WTC11 (cell line): ENCODE data around the gene CHSY3. TPM values are rescaled to one million over a fixed set of nuclear protein-coding genes. Genes with fewer than 3 reads are reported as not detected.

Experiments
- ATAC-seq: fragments of 200-7000 bp; cut with Tn5 transposase; 2 replicates; pipeline ENCODE4 v1.10.0; 2021; ENCODE audit warnings: mild to moderate bottlenecking, moderate library complexity
- CTCF ChIA-PET: fragments of 300-600 bp; sonication (Branson Sonifier 250); formaldehyde crosslinking; loops from one replicate; lab custom pipeline; 2021; ENCODE audit warnings: antibody characterized with exemption; lab: Charles Lee
- POLR2A ChIA-PET: fragments of 350-600 bp; sonication (Branson Sonifier 250); formaldehyde crosslinking; loops from one replicate; lab custom pipeline; 2021; ENCODE audit warnings: antibody characterized with exemption; lab: Charles Lee
- DNase-seq: peaks from one replicate; pipeline ENCODE4 v3.0.0; 2021; ENCODE audit warnings: low spot score
- H3K27ac Mint-ChIP-seq: 2 replicates; pipeline ENCODE4 v1.8.0; 2021; ENCODE audit warnings: mixed read lengths
- H3K27me3 Mint-ChIP-seq: 2 replicates; pipeline ENCODE4 v1.8.0; 2021; ENCODE audit warnings: low read depth, mild to moderate bottlenecking, moderate library complexity, mixed read lengths
- H3K36me3 Mint-ChIP-seq: 2 replicates; pipeline ENCODE4 v1.8.0; 2021; ENCODE audit warnings: mixed read lengths
- H3K4me1 Mint-ChIP-seq: 2 replicates; pipeline ENCODE4 v1.8.0; 2022; ENCODE audit warnings: mixed read lengths
- H3K4me3 Mint-ChIP-seq: 2 replicates; pipeline ENCODE4 v1.8.0; 2021; ENCODE audit warnings: mild to moderate bottlenecking, moderate library complexity, mixed read lengths
- H3K9me3 Mint-ChIP-seq: 2 replicates; pipeline ENCODE4 v1.8.0; 2021; ENCODE audit warnings: mixed read lengths
- AR ChIP-seq: fragments of 250-450 bp; sonication (Bioruptor Pico); IDR thresholded peaks from 2 replicates; pipeline ENCODE4 v1.9.0; 2021; ENCODE audit warnings: mild to moderate bottlenecking
- ARID4B ChIP-seq: sonication (generic); formaldehyde crosslinking; IDR thresholded peaks from 2 replicates; pipeline ENCODE4 v1.8.0; 2023; ENCODE audit warnings: missing genetic modification reagents, mild to moderate bottlenecking, borderline replicate concordance
- CREB1 ChIP-seq: sonication (generic); formaldehyde crosslinking; IDR thresholded peaks from 2 replicates; pipeline ENCODE4 v1.8.0; 2023; ENCODE audit warnings: mild to moderate bottlenecking, missing genetic modification reagents
- CTCF ChIP-seq: fragments of 200-600 bp; IDR thresholded peaks from 2 replicates; pipeline ENCODE4 v1.8.0; 2022; ENCODE audit warnings: antibody characterized with exemption
- E2F4 ChIP-seq: sonication (generic); formaldehyde crosslinking; IDR thresholded peaks from 2 replicates; pipeline ENCODE4 v1.8.1; 2022; ENCODE audit warnings: low read depth, mild to moderate bottlenecking, moderate library complexity, missing genetic modification reagents, borderline replicate concordance
- ETV6 ChIP-seq: sonication (generic); formaldehyde crosslinking; IDR thresholded peaks from 2 replicates; pipeline ENCODE4 v1.8.1; 2022; ENCODE audit warnings: mild to moderate bottlenecking, missing genetic modification reagents
- MXD4 ChIP-seq: fragments of 250-450 bp; sonication (Bioruptor Pico); IDR thresholded peaks from 2 replicates; pipeline ENCODE4 v1.8.0; 2021; ENCODE audit warnings: mild to moderate bottlenecking, moderate library complexity, borderline replicate concordance
- PRRX2 ChIP-seq: fragments of 250-450 bp; sonication (Bioruptor Pico); IDR thresholded peaks from 2 replicates; pipeline ENCODE4 v1.8.0; 2021; ENCODE audit warnings: mild to moderate bottlenecking
- ZNF138 ChIP-seq: sonication (generic); formaldehyde crosslinking; conservative IDR thresholded peaks from 2 replicates; pipeline ENCODE4 v1.8.1; 2022; ENCODE audit warnings: mild to moderate bottlenecking, moderate library complexity, missing genetic modification reagents
- ZNF396 ChIP-seq: fragments of 250-450 bp; sonication (Bioruptor Pico); IDR thresholded peaks from 2 replicates; pipeline ENCODE4 v1.8.0; 2021; ENCODE audit warnings: mild to moderate bottlenecking, moderate library complexity, borderline replicate concordance
- ZNF532 ChIP-seq: fragments of 250-450 bp; sonication (Bioruptor Pico); IDR thresholded peaks from 2 replicates; pipeline ENCODE4 v1.9.0; 2021; ENCODE audit warnings: mild to moderate bottlenecking, borderline replicate concordance
- ZNF671 ChIP-seq: fragments of 250-450 bp; sonication (Bioruptor Pico); IDR thresholded peaks from 2 replicates; pipeline ENCODE4 v1.8.0; 2021; ENCODE audit warnings: mild to moderate bottlenecking
- total RNA-seq: library from RNA; stranded (reverse); gene quantifications from 3 replicates; pipeline ENCODE4 v1.2.3, GENCODE V29; 2021

The CHSY3 gene
- total RNA-seq, 1 experiment from 2014 or later, result 0.98 TPM

GRCh38 chr5:130138406-130139045 is 234.3 kb downstream of the CHSY3 start (continued):
- TF ChIP-seq ARID4B (CRISPR knock-in tag), result no peak

GRCh38 chr5:130141659-130142320 is 237.5 kb downstream of the CHSY3 start:
- ATAC-seq (peak; percentile 100), DNase-seq (peak; percentile 74)
- Mint-ChIP-seq H3K27ac (no peak overlapping the region), H3K27me3 (no peaks in the 10 kb centered on the region), H3K4me1 (peaks cover 12% of the 10 kb centered on the region), H3K9me3 (peaks cover 13% of the 10 kb centered on the region), H3K36me3 (peaks cover 11% of the 10 kb centered on the region), H3K4me3 (no peak overlapping the region)
- ChIA-PET CTCF (interaction anchor here (0.8 to 2.2 kb wide), 16 partner anchors 11 to 371 kb away, joined by 3 to 24 read pairs (median 4); no protein-coding TSS in a partner anchor), POLR2A (no interaction called here)
- TF ChIP-seq CTCF (peak; percentile 56; the same call in 1 of the 2 replicates), CREB1 (CRISPR knock-in tag) (no peak)

- POLR2A ChIA-PET, result no interaction called here
- Mint-ChIP-seq H3K4me3 (no peak overlapping the region), H3K9me3 (peaks cover 26% of the 10 kb centered on the region), H3K4me1 (peaks cover 28% of the 10 kb centered on the region), H3K27me3 (no peaks in the 10 kb centered on the region), H3K27ac (no peak overlapping the region), H3K36me3 (peaks cover 7% of the 10 kb centered on the region)
- TF ChIP-seq MXD4 (CRISPR knock-in tag), result no peak
- no peak for TF ChIP-seq ZNF671 (CRISPR knock-in tag)
- TF ChIP-seq AR (CRISPR knock-in tag), result no peak
- DNase-seq (no peak), ATAC-seq (no peak)
- CTCF ChIA-PET, result no interaction called here
These were observed 247.0 kb downstream of the CHSY3 start for GRCh38 chr5:130151239-130151638.

GRCh38 chr5:130155345-130156011 is 251.2 kb downstream of the CHSY3 start:
- ChIA-PET CTCF (interaction anchor here (0.6 to 1.5 kb wide), 2 partner anchors 14 to 46 kb away, joined by 3 to 5 read pairs; no protein-coding TSS in a partner anchor), POLR2A (no interaction called here)
- Mint-ChIP-seq H3K27ac (no peak overlapping the region), H3K9me3 (peaks cover 5% of the 10 kb centered on the region; the same call in 1 of the 2 replicates), H3K4me3 (no peak overlapping the region), H3K36me3 (peaks cover 4% of the 10 kb centered on the region; the same call in 1 of the 2 replicates), H3K27me3 (peaks cover 13% of the 10 kb centered on the region), H3K4me1 (peaks cover 54% of the 10 kb centered on the region)
- DNase-seq (no peak), ATAC-seq (peak; percentile 29; the same call in 1 of the 2 replicates)
- no peak for TF ChIP-seq E2F4 (CRISPR knock-in tag)
- TF ChIP-seq PRRX2, result no peak
- no peak for TF ChIP-seq ZNF532 (CRISPR knock-in tag)
- TF ChIP-seq ZNF396 (CRISPR knock-in tag), result no peak
- no peak for TF ChIP-seq ETV6 (CRISPR knock-in tag)
- TF ChIP-seq ZNF138 (CRISPR knock-in tag), result no peak
